Spleen (tissue), 7 donors: ENCODE measurements around the gene BEND7.
"Not testable (repeated sequence)": the region's sequence is repeated elsewhere in the genome, so short reads cannot be mapped to it uniquely, and the experiment has no call there.

Source experiments
- POLR2A ChIP-seq, 3 donors: fragments of 450-650 bp; IDR thresholded peaks; one replicate each; pipeline ENCODE4 v1.5.1; 2017; ENCODE audit warnings: antibody characterized with exemption in 3 of 3, mild to moderate bottlenecking in 1 of 3
- POLR2AphosphoS5 ChIP-seq, 3 donors: sonication (generic); formaldehyde crosslinking; IDR thresholded peaks; one replicate each; pipeline ENCODE4 v1.5.1; 2017; ENCODE audit warnings: antibody characterized with exemption in 3 of 3
- TF ChIP-seq, protein P1 (sequence below), 11 experiments: fragments of 200-600 bp in 7 of 11; fragments of 450-650 bp in 4 of 11; sonication (generic) in 4 of 11; IDR thresholded peaks in 8 of 11; conservative IDR thresholded peaks in 3 of 11; 1 replicate in 7 of 11; 2 replicates in 4 of 11; pipeline versions ENCODE4 v1.4.0 to v1.8.0; 2016 to 2021; ENCODE audit warnings: antibody characterized with exemption in 11 of 11, inconsistent platforms in 4 of 11, mild to moderate bottlenecking in 1 of 11
- donor health status: DM: no; HTN: no; CAD: no; lungs with moderate emphysema.
- donor health status: DM: no; HTN: no; CAD: no.
- donor health status: DM: no; HTN: no; CAD: no.

DNA sequence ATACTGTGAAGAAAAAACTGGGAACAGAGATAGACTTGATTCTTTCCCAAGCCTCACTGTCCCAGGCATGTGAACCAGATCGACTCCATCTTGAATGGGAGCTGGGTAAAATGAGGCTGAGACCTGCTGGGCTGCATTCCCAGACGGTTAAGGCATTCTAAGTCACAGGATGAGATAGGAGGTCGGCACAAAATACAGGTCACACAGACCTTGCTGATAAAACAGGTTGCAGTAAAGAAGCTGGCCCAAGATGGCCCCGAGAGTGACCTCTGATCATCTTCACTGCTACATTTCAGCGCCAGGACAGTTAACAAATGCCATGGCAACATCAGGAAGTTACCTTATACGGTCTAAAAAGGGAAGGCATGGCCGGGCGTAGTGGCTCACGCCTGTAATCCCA lies 9.2 kb upstream of the BEND7 start:
- TF ChIP-seq, protein P1, sequence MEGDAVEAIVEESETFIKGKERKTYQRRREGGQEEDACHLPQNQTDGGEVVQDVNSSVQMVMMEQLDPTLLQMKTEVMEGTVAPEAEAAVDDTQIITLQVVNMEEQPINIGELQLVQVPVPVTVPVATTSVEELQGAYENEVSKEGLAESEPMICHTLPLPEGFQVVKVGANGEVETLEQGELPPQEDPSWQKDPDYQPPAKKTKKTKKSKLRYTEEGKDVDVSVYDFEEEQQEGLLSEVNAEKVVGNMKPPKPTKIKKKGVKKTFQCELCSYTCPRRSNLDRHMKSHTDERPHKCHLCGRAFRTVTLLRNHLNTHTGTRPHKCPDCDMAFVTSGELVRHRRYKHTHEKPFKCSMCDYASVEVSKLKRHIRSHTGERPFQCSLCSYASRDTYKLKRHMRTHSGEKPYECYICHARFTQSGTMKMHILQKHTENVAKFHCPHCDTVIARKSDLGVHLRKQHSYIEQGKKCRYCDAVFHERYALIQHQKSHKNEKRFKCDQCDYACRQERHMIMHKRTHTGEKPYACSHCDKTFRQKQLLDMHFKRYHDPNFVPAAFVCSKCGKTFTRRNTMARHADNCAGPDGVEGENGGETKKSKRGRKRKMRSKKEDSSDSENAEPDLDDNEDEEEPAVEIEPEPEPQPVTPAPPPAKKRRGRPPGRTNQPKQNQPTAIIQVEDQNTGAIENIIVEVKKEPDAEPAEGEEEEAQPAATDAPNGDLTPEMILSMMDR (IDR thresholded peaks at IDR 0.05 in 8 of 11, conservative IDR thresholded peaks at IDR 0.05 in 3 of 11): not testable (repeated sequence)
- not testable (repeated sequence) for TF ChIP-seq POLR2A, POLR2AphosphoS5 (IDR thresholded peaks at IDR 0.05)
